ENCODE measurements around the gene DNASE1L1.

Gene DNASE1L1

DNA sequence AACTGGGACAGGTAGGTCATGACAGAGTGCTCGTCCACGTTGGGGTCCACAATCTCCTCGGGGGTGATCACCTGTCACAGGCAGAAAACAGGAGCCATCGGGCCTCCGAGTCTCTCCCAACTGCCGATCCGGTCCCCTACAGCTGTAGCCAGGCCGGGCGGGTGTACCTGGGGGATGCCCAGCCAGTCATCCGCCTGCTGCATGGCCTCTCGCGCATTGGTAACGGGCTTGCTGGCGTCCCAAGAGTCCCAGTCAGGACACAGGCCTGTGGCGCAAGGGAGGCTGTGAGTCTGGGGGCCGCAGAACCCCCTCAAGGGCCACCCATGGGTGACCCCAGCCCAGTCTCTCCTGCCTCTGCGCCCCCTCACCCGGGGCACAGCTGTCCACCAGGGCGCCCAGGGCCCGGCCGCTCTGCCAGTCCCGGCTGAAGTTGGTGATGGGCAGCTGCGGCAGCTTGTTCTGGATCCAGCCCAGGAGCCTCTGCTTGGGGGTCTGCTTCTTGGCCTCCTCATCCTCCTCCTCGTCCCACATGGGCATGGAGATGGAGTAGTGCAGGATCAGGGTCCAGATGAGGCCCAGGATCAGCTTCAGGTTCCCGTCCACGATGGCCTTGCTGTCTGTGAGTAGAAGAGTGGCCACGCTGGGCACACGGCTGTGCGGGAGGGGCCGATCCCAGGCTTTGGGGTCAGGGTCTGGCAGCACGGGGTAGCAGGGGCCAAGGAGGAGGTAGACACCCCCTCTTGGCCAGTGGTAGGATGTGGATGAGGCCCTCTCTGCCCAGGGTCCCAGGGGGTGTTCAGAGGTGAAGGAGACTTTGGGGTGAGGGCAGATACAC lies 41.4 kb downstream of the DNASE1L1 start:
- no peak for DNase-seq (ENCODE audit: low read depth, low spot score)

DNA sequence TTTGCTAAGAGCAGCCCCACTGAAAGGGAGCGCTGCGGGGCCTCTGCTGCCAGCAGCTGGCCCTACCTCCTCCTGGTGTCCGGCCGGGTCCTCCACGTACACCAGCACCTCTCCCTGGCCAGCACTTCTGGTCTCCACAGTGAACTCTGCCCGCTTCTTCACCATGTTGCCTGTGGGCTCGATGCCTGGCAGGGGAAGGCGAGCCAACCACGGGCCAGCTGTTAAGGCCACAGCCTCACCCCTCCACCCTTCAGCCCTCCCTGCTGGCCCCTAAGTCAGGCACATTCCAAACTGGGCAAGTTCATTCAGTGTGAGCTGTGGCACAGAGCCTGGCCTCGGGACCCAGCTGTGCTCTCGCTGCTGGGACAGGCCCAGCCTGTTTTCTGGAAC lies 42.4 kb downstream of the DNASE1L1 start:
- DNase-seq (ENCODE audit: low read depth, low spot score), result no peak

DNA sequence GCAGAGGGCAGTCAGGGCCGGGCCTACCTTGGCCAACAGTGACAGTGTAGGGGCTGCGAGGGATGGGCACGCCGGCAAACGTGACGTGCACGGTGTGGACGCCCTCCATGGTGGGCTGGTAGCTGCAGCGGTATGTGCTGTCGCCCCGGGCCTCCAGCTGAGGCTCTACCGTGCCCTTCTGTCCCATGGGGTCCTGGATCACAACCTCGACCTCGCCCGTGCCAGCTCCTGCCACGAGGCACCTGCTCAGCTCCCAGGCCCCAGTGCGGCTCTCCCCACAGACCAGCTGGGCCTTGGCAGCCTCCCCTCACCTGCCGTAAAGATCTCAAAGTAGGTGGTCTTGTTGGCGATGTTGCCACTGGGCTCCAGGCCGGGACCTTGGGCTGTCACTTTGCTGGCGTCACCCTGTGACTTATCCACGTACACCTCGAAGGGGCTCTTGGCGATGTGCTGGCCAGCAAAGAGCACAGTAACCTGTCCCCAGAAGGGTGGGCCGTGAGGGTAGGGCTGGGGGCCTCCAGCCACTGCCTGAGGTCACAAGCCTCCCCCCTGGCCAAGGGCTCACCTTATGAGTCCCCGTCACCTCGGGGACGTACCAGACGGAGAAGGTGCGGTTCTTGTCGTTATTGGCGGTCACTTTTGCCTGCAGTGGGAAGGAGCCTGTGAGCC lies 42.9 kb downstream of the DNASE1L1 start:
- no peak for DNase-seq (ENCODE audit: low read depth, low spot score)

DNA sequence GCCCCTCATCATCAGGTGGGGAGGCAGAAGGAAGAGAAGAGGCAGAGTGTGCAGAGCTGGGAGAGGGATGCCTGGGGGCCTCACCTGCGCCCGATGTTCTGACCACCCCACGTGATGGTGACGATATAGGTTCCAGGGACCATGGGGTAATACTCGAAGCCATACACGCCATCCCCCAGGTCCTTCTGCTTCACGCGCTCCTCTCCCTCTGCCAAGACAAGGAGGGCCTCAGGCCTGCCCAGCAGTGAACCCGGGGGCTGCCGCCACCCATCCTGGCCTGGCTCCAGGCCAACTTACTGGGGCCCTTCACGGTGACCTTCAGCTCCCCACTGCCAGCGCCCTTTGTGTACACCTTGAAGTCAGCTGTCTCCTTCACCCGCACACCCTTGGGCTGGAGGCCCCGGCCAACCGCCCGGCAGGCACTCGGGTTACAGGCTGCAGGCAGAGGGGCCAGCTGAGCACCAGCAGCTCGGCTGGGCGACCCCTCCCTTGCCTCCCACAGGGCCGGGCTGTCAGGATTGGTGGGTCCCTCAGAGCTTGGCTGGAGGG lies 43.9 kb downstream of the DNASE1L1 start:
- no peak for DNase-seq (ENCODE audit: low read depth, low spot score)

DNA sequence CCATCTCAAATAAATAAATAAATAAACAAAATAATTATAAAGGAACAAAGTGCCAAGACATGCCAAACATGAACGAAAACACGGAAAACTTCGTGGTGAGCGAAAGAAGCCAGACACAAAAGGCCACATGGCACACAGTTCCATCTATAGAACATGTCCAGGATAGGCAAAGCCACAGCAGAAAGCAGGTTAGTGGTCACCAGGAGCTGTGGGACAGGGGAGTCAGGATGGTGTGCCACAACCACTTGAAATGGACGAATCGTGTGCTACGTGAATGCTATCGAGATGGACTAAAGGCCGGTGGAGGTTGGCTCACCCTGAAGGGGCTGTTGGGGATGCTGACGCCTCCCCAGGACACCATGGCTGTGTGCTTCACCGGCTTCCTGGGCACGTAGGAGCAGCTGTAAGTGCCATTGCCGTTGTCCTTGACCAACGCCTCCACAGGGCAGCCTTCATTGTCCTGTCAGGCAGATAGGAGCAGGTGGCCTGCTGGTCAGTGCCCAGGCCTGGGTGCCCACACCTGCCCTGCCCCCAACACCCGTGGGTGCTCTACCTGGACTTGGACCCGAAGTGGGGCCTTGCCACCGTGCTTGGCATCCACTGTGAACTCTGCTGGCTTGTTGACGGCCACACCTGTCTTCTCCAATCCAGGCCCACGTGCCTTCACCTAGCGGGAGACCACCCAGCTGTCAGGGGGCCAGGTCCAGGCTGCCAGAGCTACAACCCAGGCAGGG lies 45.2 kb downstream of the DNASE1L1 start:
- DNase-seq (ENCODE audit: low read depth, low spot score), result no peak

DNA sequence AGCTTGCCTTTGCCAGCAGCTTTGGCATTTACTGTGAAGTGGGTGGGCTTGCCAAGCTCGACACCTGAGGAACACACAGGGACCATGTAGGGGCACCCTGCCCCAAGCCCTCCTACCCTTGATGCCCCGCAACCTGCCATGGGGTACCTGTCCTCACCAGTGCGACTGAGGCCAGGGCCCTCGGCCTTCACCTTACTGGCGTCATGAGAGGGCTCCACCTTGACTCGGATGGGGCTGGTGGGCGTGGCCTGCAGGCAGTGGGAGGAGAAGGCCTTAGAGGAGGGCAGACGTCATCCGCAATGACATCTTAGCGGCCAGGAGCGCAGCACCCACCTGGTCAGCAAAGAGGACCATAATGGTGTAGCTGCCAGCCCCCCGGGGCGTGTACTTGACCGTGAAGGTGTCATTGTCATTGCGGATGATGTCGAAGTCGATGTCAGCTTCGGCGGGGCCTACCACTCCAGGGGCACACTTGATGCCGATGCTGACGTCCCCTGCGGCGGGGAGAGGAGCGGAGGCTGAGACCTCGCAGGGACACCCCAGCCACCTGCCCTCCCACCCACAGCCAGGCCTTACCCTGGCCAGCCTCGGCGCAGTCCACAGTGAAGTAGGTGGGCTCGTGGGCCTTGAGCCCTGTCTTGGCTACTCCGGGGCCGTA lies 46.8 kb downstream of the DNASE1L1 start:
- DNase-seq (ENCODE audit: low read depth, low spot score), result no peak

DNA sequence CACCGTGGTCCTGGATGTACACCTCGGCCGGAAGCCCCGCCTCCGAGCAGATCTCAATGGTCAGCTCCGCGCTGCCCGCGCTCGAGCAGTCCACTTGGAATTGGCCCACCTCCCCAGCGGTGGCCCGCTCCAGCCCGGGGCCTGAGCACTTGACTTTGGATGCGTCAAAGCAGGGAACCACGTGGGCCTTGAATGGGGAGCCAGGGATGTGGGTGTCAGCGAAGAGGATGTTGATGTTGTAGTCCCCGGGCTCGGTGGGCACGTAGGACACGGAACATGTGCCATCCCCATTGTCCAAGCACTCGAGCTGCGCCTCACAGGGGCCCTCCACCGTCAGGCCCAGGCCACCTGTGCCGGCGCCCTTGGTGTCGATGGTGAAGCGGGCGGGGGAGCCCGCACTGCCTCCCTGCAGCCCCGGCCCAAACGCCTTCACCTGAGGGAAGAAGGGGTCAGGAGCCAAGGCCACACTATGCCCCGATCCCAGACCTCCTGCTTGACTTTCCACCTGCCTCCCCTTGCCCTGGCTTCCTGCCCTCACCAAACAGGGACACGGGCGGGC lies 48.8 kb downstream of the DNASE1L1 start:
- no peak for DNase-seq (ENCODE audit: low read depth, low spot score)

DNA sequence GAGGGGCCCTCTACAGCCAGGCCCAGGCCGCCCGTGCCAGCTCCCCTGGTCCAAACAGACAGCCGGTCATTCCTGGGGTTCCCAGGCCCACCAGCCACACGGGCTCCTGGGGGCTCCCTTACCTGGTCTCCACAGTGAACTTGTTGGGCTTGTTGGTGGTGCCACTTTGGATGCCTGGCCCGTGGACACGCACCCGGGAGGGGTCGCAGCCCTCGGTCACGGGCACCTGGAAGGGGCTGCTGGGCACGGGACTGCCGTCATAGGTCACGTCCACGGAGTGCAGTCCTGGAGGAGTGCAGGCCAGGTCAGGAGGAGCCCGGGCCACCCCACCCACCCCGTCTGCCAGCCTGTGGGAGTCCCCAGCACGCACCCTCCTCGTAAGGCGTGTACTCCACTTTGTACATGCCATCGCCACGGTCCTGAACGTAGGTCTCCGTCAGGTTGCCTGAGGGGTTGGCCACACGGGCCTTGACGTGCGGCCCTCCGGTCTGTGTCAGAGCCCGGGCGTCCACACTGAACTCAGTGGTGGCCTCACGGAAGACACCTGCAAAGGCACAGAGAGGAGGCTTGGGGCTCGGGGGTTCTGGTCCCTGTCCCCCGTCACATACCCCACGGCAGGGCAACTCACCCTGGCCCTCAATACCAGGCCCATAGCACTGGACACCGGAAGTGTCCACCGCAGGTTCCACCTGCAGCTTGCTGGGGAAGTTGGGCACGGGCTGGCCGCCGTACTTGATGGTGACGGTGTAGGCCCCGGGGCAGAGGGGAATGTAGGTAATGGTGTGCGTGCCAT lies 49.5 kb downstream of the DNASE1L1 start:
- DNase-seq (ENCODE audit: low read depth, low spot score), result no peak

DNA sequence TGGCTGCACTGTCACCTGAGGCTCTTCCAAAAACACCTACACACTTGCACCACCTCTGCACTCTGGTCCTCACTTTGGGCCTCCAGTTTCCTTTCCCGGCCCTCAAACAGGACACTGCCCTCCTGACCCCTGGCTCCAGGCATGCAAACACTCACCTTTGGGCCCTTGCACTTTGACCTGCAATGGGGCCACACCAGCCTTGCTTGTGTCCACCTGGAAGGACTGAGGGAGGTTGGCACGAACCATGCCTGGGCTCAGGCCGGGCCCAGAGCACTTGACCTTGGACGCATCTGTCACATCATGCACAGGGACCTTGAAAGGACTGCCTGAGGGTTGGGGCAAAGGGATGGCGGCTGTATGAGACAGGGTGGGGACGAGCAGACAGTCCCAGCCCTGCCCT lies 50.2 kb downstream of the DNASE1L1 start:
- DNase-seq (ENCODE audit: low read depth, low spot score), result no peak

DNA sequence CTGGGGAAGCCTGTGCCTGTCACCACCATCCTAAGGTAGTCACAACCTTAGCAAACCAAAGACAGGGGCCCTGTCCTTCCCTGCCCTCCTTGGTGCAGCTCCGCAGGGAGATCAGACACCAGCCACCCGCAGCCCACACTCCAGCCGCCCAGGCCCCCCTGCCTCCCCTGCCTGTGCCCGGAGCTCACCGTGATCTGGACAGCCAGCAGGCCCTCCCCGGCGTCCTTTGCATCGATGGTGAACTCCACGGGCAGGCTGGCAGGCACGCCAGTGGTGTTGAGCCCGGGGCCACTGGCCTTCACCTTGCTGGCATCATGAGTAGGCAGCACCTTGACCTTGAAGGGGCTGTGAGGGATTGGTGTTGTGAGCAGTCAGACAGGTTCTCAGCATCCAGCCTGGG lies 51.0 kb downstream of the DNASE1L1 start:
- no peak for DNase-seq (ENCODE audit: low read depth, low spot score)

DNA sequence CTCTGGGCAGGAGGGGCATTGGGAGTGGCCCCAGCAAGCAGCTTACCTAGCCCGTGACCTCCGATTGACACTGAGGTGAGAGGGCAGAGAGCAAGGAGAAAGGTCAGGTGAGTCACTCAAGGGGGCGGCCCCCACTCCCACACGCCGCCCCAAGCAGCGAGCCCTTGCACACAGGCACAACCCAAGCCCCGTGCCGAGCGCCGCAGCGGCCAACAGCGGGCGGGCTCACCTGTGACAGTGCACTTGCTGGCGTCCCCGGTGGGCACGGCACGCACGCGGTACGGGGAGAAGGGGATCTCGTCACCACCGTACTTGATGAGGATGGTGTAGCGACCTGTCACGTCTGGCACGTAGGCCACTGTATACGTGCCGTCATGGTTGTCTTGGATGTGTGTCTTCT lies 51.8 kb downstream of the DNASE1L1 start:
- no peak for DNase-seq (ENCODE audit: low read depth, low spot score)

DNA sequence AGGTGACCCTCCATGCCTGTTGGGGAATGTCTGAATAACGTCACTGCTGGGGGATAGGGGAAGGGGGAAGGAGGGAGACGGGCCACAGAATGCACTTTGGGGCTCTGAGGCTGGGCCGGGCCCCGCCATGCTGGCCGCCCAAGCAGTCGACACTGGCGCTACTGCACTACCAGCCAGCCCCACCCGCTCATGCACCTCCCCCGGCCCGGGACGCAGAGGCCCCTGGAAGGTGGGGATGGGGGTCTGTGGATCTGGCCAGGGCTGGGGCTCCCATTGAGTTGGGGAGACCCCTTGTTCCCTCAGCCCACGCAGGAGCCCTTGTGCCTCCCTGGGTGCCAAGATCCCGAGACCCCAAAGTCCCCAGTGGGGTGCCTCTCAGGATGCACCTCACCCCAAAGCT lies 52.5 kb downstream of the DNASE1L1 start:
- no peak for DNase-seq (ENCODE audit: low read depth, low spot score)

DNA sequence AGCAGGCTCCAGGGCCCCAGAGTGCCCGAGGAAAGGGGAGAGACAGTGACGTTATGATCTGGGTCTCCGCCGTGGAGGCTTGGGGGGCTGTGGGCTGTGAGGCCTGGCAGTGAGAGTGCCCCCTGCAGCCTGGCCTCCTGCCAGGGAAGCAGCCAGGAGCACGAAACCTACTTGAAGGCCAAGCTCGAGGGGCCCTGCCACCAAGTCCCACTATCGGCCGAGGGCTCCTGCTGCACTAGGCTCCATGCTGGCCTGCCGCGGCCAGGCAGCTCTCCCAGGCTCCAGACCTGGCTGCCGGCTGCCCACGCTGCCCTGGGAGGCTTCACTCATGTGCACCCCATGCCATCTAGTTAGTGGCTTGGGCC lies 53.3 kb downstream of the DNASE1L1 start:
- DNase-seq (ENCODE audit: low read depth, low spot score), result no peak

DNA sequence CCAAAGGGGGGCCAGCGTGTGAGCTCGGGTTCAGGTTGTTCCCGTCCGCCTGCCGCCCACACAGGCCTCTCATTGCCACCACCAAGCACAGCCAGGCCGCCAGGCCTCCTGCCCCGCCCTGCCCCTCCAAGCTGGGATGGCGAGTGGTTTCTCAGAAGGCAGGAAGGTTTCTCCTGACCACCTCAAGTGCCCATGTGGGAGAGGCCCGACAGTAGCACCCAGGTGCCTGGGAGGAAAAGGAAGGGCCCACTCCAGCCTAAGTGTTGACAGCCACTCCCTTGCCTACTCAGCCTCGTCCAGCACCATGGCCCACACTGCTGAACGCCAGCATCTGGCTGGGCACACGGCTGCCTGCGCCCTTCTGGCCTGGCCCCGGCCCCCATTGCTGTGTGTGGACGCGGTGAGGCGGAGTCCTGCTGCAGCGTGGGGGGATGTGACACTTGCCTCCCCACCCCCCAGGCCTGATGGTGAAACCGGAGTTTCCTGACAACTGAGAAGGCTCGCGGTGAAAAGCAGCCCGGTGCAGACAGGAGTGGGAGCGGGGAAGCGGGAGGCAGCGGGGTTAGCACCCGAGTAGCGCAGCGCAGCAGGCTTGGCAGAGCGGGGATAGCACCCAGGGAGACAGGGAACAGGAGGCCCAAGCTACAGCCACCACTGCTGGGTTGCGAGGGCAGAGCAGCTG lies 53.8 kb downstream of the DNASE1L1 start:
- no peak for DNase-seq (ENCODE audit: low read depth, low spot score)

DNA sequence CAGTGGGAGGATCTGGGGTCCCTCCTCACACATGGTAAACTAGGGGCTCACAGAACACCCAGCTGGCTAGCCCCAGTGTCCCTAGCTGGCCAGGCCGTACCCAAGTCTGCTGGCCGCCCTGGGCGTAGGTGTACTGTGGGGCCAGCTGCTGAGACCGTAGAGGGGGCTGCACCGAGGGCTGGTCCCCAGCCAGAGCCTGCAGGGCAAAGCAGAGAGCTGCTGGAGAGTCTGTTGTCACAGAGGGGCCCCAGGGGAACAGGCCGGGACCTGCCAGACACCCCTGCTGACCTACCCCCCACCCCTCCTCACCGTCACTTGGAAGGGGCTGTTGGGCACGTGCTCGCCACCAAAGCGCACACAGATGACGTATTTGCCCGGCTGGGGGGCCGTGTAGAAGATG lies 54.5 kb downstream of the DNASE1L1 start:
- no peak for DNase-seq (ENCODE audit: low read depth, low spot score)

DNA sequence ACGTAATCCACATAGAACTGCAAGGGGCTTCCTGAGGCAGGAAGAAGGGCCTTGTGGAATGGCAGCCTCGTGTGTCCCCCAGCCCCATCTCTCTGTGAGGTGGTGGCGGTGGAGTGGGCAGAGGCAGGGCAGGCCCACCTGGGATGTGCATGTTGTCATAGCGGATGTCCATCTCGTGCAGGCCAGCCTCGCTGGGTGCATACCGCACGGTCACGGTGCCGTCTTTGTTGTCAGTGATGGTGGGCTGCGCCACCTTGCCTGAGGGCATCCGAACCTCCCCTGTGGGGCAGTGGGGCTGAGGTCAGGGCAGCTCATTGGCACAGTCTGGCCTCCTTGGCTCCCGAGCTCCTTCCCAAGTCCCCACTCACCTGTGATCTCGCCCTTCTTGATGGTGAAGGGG lies 55.0 kb downstream of the DNASE1L1 start:
- no peak for DNase-seq (ENCODE audit: low read depth, low spot score)

DNA sequence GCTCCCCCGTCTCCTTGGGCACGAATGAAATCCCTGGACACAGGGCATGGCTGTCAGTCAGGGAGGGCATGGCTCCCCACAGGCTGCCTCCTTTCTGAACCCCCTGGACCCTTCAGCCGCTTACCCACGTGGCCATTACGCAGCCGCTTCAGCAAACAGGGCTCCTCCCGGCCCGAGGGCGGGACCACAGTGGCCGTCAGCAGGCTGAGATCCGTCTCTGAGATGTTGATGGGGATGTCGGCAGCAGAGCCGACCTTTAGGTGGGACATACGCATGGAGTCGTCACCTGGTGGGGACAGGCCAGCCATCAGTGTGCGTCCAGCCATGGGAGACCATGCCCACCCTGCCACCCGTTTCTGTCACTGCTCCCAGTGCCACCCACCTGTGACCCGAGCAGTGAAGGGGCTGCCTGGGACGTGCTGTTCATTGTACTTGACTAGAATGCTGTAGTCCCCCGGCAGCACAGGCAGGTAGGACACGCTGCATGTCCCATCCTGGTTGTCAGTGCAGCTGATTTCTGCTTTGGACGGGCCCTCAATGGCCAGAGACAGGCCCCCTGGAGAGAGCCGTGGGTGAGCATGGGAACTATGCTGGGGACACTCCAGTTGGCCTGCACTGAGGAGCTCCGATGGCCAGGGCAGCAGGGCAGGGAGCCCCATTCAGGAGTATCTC lies 55.7 kb downstream of the DNASE1L1 start:
- no peak for DNase-seq (ENCODE audit: low read depth, low spot score)

DNA sequence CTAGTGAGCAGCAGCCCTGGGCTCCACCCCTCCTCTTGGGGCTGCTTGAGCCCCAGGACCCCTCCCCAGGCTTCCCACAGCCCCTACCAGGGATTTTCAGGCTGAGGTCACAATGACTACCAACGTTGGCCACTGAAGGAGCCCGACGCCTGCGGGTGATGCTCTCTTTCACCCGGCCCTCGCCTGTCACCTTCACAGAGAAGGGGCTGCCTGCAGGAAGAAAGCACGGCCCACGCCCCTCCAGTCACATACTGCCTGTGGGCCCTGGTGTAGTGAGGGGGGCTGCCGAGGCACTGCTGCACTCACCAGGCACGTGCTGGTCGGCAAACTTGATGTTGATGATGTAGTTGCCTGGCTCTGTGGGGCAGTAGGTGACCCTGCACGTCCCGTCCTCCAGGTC lies 56.6 kb downstream of the DNASE1L1 start:
- no peak for DNase-seq (ENCODE audit: low read depth, low spot score)

DNA sequence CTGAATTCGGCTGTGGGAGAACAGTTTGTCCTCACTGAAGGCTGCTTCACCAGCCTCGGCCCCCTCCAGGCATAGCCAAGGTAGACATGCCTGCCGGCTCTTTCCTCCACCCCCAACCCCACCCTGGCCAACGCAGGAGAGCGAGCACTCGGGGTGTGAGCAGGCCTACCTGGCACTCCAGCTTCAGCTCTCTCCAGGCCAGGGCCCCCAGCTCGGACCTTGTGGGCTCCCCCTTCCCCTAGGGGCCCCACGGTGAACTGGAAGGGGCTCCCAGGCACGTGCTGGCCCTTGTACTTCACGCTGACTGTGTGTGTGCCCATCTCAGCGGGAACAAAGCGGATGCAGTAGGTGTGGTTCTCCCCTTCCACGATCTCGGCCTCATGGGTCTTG lies 57.0 kb downstream of the DNASE1L1 start:
- no peak for DNase-seq (ENCODE audit: low read depth, low spot score)
